HepG2 (cell line): Measurements from ENCODE around the gene WWC1. TPM values are rescaled to one million over a fixed set of nuclear protein-coding genes. Genes with fewer than 3 reads are reported as not detected.
A peak's percentile ranks its signal among the peaks of the same experiment; 100 is the strongest.

Experiments used
- BCL3 ChIP-seq: sonication (generic); formaldehyde crosslinking; IDR thresholded peaks from 2 replicates; pipeline ENCODE4 v1.5.1; 2020; ENCODE audit warnings: mild to moderate bottlenecking, missing genetic modification reagents, moderate library complexity
- ELF1 ChIP-seq: sonication (generic); formaldehyde crosslinking; IDR thresholded peaks from 2 replicates; pipeline ENCODE4 v1.4.0; 2020; ENCODE audit warnings: missing genetic modification reagents
- MATR3 ChIP-seq: sonication (generic); formaldehyde crosslinking; IDR thresholded peaks from 2 replicates; pipeline ENCODE4 v1.4.0; 2020; ENCODE audit warnings: missing genetic modification reagents
- MAZ ChIP-seq, 2 experiments: sonication (generic) in 1 of 2; formaldehyde crosslinking in 1 of 2; IDR thresholded peaks; 2 replicates each; pipeline versions ENCODE4 v1.5.0 to v1.6.1; 2012 to 2020; ENCODE audit warnings: low read depth in 2 of 2, mild to moderate bottlenecking in 2 of 2, borderline replicate concordance in 1 of 2, improper control_type of control experiment in 1 of 2, low read length in 1 of 2, missing genetic modification reagents in 1 of 2, moderate library complexity in 1 of 2
- NR2C2 ChIP-seq: sonication (generic); formaldehyde crosslinking; IDR thresholded peaks from 2 replicates; pipeline ENCODE4 v1.4.0; 2020; ENCODE audit warnings: missing genetic modification reagents, mild to moderate bottlenecking, moderate library complexity, borderline replicate concordance
- SOX13 ChIP-seq, 3 experiments: fragments of 450-650 bp in 1 of 3; sonication (generic) in 1 of 3; formaldehyde crosslinking in 1 of 3; IDR thresholded peaks in 2 of 3; conservative IDR thresholded peaks in 1 of 3; 2 replicates each; pipeline versions ENCODE4 v1.5.0 to v1.6.1; 2016 to 2020; ENCODE audit warnings: antibody characterized with exemption in 1 of 3, mild to moderate bottlenecking in 1 of 3, missing compliant biosample characterization in 1 of 3, missing genetic modification reagents in 1 of 3, moderate library complexity in 1 of 3
- TIGD3 ChIP-seq: sonication (generic); formaldehyde crosslinking; IDR thresholded peaks from 2 replicates; pipeline ENCODE4 v1.5.1; 2020; ENCODE audit warnings: mild to moderate bottlenecking, missing genetic modification reagents, borderline replicate concordance
- ZBTB40 ChIP-seq, 2 experiments: fragments of 450-650 bp in 1 of 2; sonication (generic) in 1 of 2; formaldehyde crosslinking in 1 of 2; IDR thresholded peaks; 2 replicates each; pipeline versions ENCODE4 v1.6.1 to v1.8.0; 2016 to 2022; ENCODE audit warnings: antibody characterized with exemption in 1 of 2, mild to moderate bottlenecking in 1 of 2, missing genetic modification reagents in 1 of 2
- ZFP36 ChIP-seq: fragments of 150-350 bp; IDR thresholded peaks from 2 replicates; pipeline ENCODE4 v1.6.1; 2018; ENCODE audit warnings: borderline replicate concordance, low read length, low read depth; ENCODE audit not compliant: partially characterized antibody
- ZNF205 ChIP-seq: IDR thresholded peaks from 2 replicates; pipeline ENCODE4 v1.6.1; 2018; ENCODE audit warnings: missing biosample characterization, missing genetic modification reagents
- ZNF569 ChIP-seq: sonication (generic); formaldehyde crosslinking; IDR thresholded peaks from 2 replicates; pipeline ENCODE4 v1.5.0; 2020; ENCODE audit warnings: mild to moderate bottlenecking, missing genetic modification reagents, moderate library complexity, borderline replicate concordance
- ZNF629 ChIP-seq: sonication (generic); formaldehyde crosslinking; conservative IDR thresholded peaks from 2 replicates; pipeline ENCODE4 v1.5.0; 2020; ENCODE audit warnings: missing genetic modification reagents
- ZNF704 ChIP-seq: sonication (generic); formaldehyde crosslinking; IDR thresholded peaks from 2 replicates; pipeline ENCODE4 v1.8.1; 2023; ENCODE audit warnings: mild to moderate bottlenecking, inconsistent platforms, moderate library complexity, missing genetic modification reagents, borderline replicate concordance
- polyA plus RNA-seq, 8 experiments: library from polyadenylated mRNA; depleted of rRNA in 3 of 8; stranded (reverse) in 7 of 8; unstranded in 1 of 8; fragments of >200 nt; fragmentation: Illumina TruSeq in 4 of 8; extraction: Trizol in 4 of 8; gene quantifications; 2 replicates each; pipeline versions ENCODE4 v1.2.1 to v1.2.3, GENCODE V29; 2011 to 2016; ENCODE audit warnings: low read depth in 4 of 8, missing spikeins in 1 of 8, mixed read lengths in 1 of 8; ENCODE audit not compliant: insufficient read depth in 1 of 8
- total RNA-seq, 5 experiments: library from RNA; depleted of rRNA; stranded (reverse); fragments of >200 nt; fragmentation: Illumina TruSeq; extraction: Trizol; gene quantifications; 2 replicates each; pipeline ENCODE4 v1.2.3, GENCODE V29; 2016; ENCODE audit warnings: low read depth in 1 of 5

WWC1 gene
- total and polyA plus RNA-seq, 2 of the 13 experiments (the other 11 are each of a cell fraction or from before 2014, with no cell fraction given), result 8.3 to 17.9 TPM

- TF ChIP-seq ZBTB40 (IDR thresholded peaks at IDR 0.05) (no peak), ZBTB40 (CRISPR knock-in tag; IDR thresholded peaks at IDR 0.05) (no peak; the same call in 1 of the 2 replicates), ZNF629 (CRISPR knock-in tag) (peak; percentile 65), ELF1 (CRISPR knock-in tag) (no peak), MATR3 (no peak), ZNF569 (CRISPR knock-in tag) (no peak), ZNF704 (no peak), TIGD3 (CRISPR knock-in tag) (no peak), BCL3 (CRISPR knock-in tag) (no peak), MAZ (IDR thresholded peaks at IDR 0.05; ENCODE audit: borderline replicate concordance, low read depth, low read length) (no peak), MAZ (CRISPR knock-in tag; IDR thresholded peaks at IDR 0.05; ENCODE audit: low read depth) (no peak), SOX13 (IDR thresholded peaks at IDR 0.05) (no peak), SOX13 (CRISPR knock-in tag; conservative IDR thresholded peaks at IDR 0.05 in 1 of 2, IDR thresholded peaks at IDR 0.05 in 1 of 2) (peak in 1 of 2 experiments; percentile 77; a peak in 2 of 4 replicates), NR2C2 (CRISPR knock-in tag) (peak; percentile 25; the same call in 1 of the 2 replicates), ZNF205 (CRISPR knock-in tag) (peak; percentile 94), ZFP36 (no peak)
These were observed 70.8 kb downstream of the WWC1 start (continued) for GRCh38 chr5:168362097-168362885.
